Heart left ventricle (tissue), 13 donors: ENCODE data around the gene CCDC18.

Source experiments
- POLR2A ChIP-seq, 2 donors: fragments of 450-650 bp; IDR thresholded peaks; one replicate each; pipeline ENCODE4 v1.6.1; 2017; ENCODE audit warnings: antibody characterized with exemption in 2 of 2, mild to moderate bottlenecking in 2 of 2, moderate library complexity in 2 of 2
- TF ChIP-seq, protein P1 (sequence below), 12 donors: fragments of 200-600 bp; sonication (generic) in 4 of 12; IDR thresholded peaks; one replicate each; pipeline versions ENCODE4 v1.5.0 to v1.8.0; 2018 to 2022; ENCODE audit warnings: antibody characterized with exemption in 12 of 12, mild to moderate bottlenecking in 5 of 12
- donor health status: ischemic (EF 13 %, LVEDD 7.1; RV severe dilation, severe dysfunction).
- donor health status: DM: no; HTN: yes; CAD: no.
- donor health status: DM: no; HTN: no; CAD: no.
- donor health status: ischemic (EF 25% LVEDD 6.9; RV normal size, moderate dysfunction).
- donor health status: ischemic (EF 25% LVEDD 5.7; RV mildly dilated, moderate dysfunction).
- donor health status: ischemic (EF 35%, LVEDD 5.7; RV mildly dilated, moderate dysfunction).
- donor health status: nonischemic (EF 11% LVEDD 7.7; RV severe dilation, severe dysfunction).
- donor health status: DM: yes; HTN: yes; CAD: no.
- donor health status: PGD.
- donor health status: ischemic (EF 29% LVEDD 5.4; RV normal size, mild dysfunction).
- donor health status: nonischemic (EF 23%, LVEDD 6.1; RV moderate dilation, normal function).

DNA sequence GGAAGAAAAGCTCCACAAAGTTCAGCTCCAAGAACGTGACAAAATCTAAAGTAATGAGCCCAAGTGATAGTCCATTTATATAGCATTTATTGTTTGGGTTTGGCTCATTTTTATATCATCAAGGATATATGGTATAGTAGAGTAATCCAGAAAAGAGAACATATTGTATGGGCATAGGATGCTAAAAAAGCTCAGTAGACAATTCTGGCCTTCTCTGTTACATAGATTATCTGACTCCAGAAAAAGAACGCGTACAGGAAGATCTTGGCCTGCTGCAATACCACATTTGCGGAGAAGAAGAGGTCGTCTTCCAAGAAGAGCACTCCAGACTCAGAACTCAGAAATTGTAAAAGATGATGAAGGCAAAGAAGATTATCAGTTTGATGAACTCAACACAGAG, 44.1 kb upstream of the CCDC18 start:
- TF ChIP-seq, protein P1, sequence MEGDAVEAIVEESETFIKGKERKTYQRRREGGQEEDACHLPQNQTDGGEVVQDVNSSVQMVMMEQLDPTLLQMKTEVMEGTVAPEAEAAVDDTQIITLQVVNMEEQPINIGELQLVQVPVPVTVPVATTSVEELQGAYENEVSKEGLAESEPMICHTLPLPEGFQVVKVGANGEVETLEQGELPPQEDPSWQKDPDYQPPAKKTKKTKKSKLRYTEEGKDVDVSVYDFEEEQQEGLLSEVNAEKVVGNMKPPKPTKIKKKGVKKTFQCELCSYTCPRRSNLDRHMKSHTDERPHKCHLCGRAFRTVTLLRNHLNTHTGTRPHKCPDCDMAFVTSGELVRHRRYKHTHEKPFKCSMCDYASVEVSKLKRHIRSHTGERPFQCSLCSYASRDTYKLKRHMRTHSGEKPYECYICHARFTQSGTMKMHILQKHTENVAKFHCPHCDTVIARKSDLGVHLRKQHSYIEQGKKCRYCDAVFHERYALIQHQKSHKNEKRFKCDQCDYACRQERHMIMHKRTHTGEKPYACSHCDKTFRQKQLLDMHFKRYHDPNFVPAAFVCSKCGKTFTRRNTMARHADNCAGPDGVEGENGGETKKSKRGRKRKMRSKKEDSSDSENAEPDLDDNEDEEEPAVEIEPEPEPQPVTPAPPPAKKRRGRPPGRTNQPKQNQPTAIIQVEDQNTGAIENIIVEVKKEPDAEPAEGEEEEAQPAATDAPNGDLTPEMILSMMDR (IDR thresholded peaks at IDR 0.05): no peak
- no peak for TF ChIP-seq POLR2A (IDR thresholded peaks at IDR 0.05)
